Measurements from ENCODE around the gene SAPCD2.

GRCh38 chr9:137107312-137107921 is 37.1 kb upstream of the SAPCD2 start:
- TF ChIP-seq CTCF (IDR thresholded peaks at IDR 0.05; ENCODE audit: low read length) (no peak), EZH2phosphoT487 (IDR thresholded peaks at IDR 0.05; ENCODE audit: low read length) (no peak)

Data from MM.1S (cell line).